ENCODE measurements around the gene PHF24. TPM values are rescaled to one million over a fixed set of nuclear protein-coding genes. Genes with fewer than 3 reads are reported as not detected.

PHF24 gene
- total RNA-seq, 1 donor from 2014 or later, result 0.30 TPM

DNA sequence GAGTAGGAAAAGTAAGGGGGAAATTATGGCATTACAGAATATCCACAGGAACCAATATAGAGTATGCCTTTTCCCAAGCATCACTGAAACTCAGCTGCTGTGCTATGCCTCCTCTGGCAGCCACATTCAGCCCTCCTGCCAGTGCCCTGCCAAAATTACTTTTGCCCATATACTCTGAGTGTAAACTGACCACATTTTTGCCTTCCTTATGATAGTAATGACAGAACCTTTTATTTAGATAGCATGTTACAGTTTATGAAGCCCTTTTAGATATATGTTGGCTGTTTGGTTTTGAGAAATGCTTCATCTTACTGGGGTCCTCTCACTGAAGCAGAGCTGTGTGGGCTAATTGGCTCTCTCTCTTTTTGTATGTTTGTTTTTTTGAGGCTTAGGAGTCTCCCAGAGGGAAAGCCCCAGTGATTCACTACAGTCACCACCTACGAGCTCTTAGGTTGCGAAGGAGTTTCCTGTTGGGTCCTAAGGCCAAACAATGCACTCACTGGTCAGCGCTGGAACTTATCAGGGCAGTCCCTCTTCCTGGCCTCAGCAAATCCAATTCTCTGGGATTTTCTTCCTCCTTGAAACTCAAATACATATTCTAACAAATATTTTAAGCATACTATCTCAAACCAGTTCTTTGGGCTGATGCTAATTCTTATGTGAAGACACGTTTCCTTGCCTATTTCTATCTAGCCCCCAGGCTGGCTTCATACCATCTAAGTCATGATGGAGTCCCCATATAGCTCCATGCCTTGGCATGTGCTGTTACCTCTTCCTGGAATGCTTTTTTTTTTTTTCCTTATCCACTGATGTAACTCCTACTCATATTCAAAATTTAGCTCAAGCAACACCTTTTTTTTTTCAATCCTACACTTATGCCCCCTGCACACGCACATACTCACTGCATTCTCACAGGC, 3.7 kb downstream of the PHF24 start:
- no peak overlapping the region for H3K27ac Mint-ChIP-seq (ENCODE audit: unreplicated experiment)
- peaks cover 72% of the 10 kb centered on the region for H3K27me3 Mint-ChIP-seq (ENCODE audit: low read depth)
- H3K4me3 Mint-ChIP-seq (ENCODE audit: unreplicated experiment), result no peak overlapping the region
- no peaks in the 10 kb centered on the region for H3K36me3 Mint-ChIP-seq (ENCODE audit: low read depth)
- no peaks in the 10 kb centered on the region for H3K9me3 Mint-ChIP-seq (ENCODE audit: low read depth)
- no peak for DNase-seq (ENCODE audit: low spot score)
- H3K4me1 Mint-ChIP-seq (ENCODE audit: low read depth), result no peaks in the 10 kb centered on the region
- TF ChIP-seq, protein P1, sequence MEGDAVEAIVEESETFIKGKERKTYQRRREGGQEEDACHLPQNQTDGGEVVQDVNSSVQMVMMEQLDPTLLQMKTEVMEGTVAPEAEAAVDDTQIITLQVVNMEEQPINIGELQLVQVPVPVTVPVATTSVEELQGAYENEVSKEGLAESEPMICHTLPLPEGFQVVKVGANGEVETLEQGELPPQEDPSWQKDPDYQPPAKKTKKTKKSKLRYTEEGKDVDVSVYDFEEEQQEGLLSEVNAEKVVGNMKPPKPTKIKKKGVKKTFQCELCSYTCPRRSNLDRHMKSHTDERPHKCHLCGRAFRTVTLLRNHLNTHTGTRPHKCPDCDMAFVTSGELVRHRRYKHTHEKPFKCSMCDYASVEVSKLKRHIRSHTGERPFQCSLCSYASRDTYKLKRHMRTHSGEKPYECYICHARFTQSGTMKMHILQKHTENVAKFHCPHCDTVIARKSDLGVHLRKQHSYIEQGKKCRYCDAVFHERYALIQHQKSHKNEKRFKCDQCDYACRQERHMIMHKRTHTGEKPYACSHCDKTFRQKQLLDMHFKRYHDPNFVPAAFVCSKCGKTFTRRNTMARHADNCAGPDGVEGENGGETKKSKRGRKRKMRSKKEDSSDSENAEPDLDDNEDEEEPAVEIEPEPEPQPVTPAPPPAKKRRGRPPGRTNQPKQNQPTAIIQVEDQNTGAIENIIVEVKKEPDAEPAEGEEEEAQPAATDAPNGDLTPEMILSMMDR (IDR thresholded peaks at IDR 0.05), result no peak

GRCh38 chr9:34962546-34962945, 4.5 kb downstream of the PHF24 start:
- TF ChIP-seq, protein P1 (IDR thresholded peaks at IDR 0.05), result no peak

GRCh38 chr9:34963552-34963951, 5.5 kb downstream of the PHF24 start:
- TF ChIP-seq, protein P1 (IDR thresholded peaks at IDR 0.05), result no peak
- no peaks in the 10 kb centered on the region for H3K9me3 Mint-ChIP-seq (ENCODE audit: low read depth)
- H3K4me3 Mint-ChIP-seq (ENCODE audit: unreplicated experiment), result no peak overlapping the region
- H3K36me3 Mint-ChIP-seq (ENCODE audit: low read depth), result no peaks in the 10 kb centered on the region
- DNase-seq (ENCODE audit: low spot score), result no peak
- H3K27ac Mint-ChIP-seq (ENCODE audit: unreplicated experiment), result no peak overlapping the region
- no peaks in the 10 kb centered on the region for H3K4me1 Mint-ChIP-seq (ENCODE audit: low read depth)
- peaks cover 80% of the 10 kb centered on the region for H3K27me3 Mint-ChIP-seq (ENCODE audit: low read depth)

More at GRCh38 chr9:34962546-34962945, 4.5 kb downstream of the PHF24 start:
- no peaks in the 10 kb centered on the region for H3K9me3 Mint-ChIP-seq (ENCODE audit: low read depth)
- H3K27ac Mint-ChIP-seq (ENCODE audit: unreplicated experiment), result no peak overlapping the region
- no peaks in the 10 kb centered on the region for H3K4me1 Mint-ChIP-seq (ENCODE audit: low read depth)
- no peak overlapping the region for H3K4me3 Mint-ChIP-seq (ENCODE audit: unreplicated experiment)
- H3K27me3 Mint-ChIP-seq (ENCODE audit: low read depth), result peaks cover 74% of the 10 kb centered on the region
- no peaks in the 10 kb centered on the region for H3K36me3 Mint-ChIP-seq (ENCODE audit: low read depth)
- no peak for DNase-seq (ENCODE audit: low spot score)

GRCh38 chr9:34964458-34964857, 6.4 kb downstream of the PHF24 start:
- TF ChIP-seq, protein P1 (IDR thresholded peaks at IDR 0.05), result no peak
- no peak overlapping the region for H3K27ac Mint-ChIP-seq (ENCODE audit: unreplicated experiment)
- H3K36me3 Mint-ChIP-seq (ENCODE audit: low read depth), result no peaks in the 10 kb centered on the region
- no peaks in the 10 kb centered on the region for H3K4me1 Mint-ChIP-seq (ENCODE audit: low read depth)
- no peaks in the 10 kb centered on the region for H3K9me3 Mint-ChIP-seq (ENCODE audit: low read depth)
- DNase-seq (ENCODE audit: low spot score), result no peak
- H3K27me3 Mint-ChIP-seq (ENCODE audit: low read depth), result peaks cover 77% of the 10 kb centered on the region
- H3K4me3 Mint-ChIP-seq (ENCODE audit: unreplicated experiment), result no peak overlapping the region

DNA sequence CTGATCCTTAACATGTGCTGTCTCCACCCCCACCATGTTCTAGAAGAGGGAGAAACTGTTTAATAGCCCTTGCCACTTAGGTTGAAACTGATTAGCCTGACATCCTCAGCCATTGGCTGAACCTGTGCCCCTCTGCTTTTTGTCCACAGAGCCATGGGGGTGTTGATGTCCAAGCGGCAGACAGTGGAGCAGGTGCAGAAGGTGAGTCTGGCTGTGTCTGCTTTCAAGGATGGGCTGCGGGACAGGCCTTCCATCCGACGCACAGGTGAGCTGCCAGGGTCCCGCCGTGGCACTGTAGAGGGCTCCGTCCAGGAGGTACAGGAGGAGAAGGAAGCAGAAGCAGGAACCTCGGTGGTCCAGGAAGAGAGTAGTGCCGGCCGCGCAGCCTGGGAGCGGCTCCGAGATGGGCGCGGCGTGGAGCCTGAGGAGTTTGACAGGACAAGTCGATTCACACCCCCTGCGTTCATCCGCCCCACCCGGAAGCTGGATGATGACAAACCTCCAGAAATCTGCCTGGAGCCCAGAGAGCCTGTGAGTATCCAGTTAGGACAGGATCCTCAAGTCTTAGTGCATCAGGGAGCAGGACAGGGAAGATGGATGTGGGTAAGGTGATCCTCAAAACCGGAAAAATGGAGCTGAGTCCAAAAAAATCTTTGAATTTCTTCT, 13.2 kb downstream of the PHF24 start:
- Mint-ChIP-seq H3K4me1 (ENCODE audit: low read depth) (no peaks in the 10 kb centered on the region), H3K27ac (ENCODE audit: unreplicated experiment) (no peak overlapping the region)

More for the DNA sequence above, 13.2 kb downstream of the PHF24 start:
- Mint-ChIP-seq H3K4me3 (ENCODE audit: unreplicated experiment) (no peak overlapping the region), H3K9me3 (ENCODE audit: low read depth) (no peaks in the 10 kb centered on the region), H3K27me3 (ENCODE audit: low read depth) (peaks cover 63% of the 10 kb centered on the region), H3K36me3 (ENCODE audit: low read depth) (no peaks in the 10 kb centered on the region)
- no peak for DNase-seq (ENCODE audit: low spot score)
- TF ChIP-seq, protein P1 (IDR thresholded peaks at IDR 0.05), result no peak
